Stimulated activated CD4-positive, alpha-beta T cell treated with anti-CD3 and anti-CD28 coated beads, TNF-alpha, amount 100 ng/mL, for 48 hours (primary cell): ENCODE results near the gene SERPINF2.
"Not testable (repeated sequence)": the region's sequence is repeated elsewhere in the genome, so short reads cannot be mapped to it uniquely, and the experiment has no call there.

ENCODE experiments used
- DNase-seq, 3 donors: peaks; one replicate each; pipeline ENCODE4 v3.0.0-alpha.2; 2020; ENCODE audit warnings: low read depth in 3 of 3

Gene SERPINF2

DNA sequence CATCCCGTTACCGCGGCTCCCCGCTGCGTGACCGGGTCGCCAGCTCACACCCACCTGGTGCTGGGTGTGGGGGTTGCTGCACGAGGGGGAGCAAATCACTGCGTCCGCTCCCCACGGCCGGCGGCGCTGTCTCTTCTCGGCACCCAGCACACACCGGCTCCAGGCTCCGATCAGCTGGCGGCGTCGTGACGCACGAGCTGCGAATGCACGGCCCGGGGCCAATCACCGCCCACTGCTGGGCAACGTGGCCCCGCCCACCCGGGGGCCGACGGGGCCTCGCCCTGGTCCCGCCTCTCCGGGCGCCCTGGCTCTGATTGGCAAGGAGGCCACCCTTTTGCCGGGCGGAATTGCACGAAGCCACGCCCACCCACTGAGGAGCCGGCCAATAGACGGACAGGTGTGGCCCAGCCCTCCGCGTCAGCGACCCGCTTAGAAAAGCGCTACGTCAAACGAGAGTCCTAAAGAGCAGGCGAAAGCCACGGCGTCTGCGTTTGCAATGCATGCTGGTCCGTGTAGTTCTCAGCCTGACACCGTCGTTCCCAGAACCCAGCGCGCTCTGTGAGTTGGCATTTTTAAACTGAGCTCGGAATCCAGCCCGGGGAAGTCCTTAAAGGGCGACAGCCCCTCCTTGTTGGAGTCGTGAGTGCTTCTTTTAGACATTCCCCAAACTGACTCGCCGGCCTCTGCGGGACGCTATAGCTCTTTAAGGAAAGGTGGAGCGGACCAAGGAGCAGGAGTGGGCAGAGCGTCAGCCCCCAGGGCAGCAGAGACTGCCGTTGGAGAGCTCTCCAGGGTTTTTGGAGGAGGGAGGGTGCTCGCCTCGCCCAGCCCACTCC lies 26.4 kb upstream of the SERPINF2 start:
- peak; percentile 100 for DNase-seq

GRCh38 chr17:1716912-1717695 lies 25.6 kb upstream of the SERPINF2 start:
- peak; percentile 71 to 84 (median 79) for DNase-seq

- no peak for DNase-seq
These were observed 24.1 kb upstream of the SERPINF2 start for GRCh38 chr17:1718362-1719165.

DNA sequence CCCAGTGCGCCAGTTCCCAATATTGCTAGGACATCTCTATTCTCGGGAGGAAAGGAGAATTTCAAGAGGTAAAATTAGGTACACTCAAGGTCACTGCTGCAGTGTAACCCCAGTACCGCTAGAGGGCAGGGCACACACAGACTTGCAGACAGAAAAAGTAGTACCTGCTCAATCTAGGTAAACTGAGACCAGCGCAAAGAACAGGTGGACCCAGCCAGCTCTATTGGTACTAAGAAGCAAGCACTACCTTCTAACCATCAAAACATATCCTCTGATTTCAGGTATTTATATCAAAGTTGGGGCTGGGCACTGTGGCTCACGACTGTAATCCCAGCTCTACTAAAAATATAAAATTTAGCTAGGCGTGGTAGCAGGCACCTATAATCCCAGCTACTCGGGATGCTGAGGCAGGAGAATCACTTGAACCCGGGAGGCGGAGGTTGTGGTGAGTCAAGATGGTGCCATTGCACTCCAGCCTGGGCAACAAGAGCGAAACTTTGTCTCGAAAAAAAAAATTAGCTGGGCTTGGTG lies 21.8 kb upstream of the SERPINF2 start:
- peak in 2 of 3 donors; percentile 37 to 61 for DNase-seq

DNA sequence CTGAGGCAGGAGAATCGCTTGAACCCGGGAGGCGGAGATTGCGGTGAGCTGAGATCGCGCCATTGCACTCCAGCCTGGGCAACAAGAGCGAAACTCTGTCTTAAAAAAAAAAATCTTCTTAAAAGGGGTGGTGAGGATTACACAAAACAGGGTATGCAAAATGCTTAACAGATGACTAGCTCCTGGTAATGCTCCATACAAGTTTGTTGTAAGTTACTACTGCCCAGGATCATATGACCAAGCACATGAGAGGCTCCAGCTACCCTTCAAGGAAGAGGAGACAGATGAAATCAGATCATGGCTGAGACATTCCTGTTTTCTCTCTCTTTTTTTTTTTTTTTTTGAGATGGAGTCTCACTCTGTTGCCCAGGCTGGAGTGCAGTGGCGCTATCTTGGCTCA lies 20.6 kb upstream of the SERPINF2 start:
- DNase-seq: not testable (repeated sequence)

DNA sequence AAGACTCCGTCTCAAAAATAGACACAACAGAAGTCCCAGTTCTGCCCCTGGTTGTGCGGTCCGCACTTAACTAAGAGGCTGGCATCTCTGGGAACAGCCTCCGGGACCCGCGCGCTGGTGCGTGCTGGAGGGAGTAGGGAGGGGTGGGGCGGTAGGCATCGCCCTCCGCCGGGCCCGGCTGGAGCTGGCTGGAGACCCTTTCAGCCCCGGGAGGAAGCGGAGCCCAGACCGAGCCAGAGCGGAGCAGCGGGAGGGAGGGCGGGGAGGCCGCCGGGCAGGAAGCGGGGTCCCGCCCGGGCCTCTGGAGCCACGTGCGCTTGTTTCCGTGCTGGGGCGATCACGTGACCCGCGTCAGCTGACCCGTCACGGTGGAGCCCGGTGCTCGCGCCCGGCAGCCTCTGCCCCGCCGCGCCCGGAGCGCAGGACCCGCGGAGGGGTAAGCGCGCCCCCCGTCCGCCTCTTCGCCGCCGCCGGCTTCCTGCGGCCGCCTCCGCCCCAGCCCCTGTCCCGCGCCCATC lies 18.3 kb upstream of the SERPINF2 start, which contains the start of gene WDR81:
WDR81 (plus strand) TSS at position 354 of the 518 bp plus-strand sequence. CDS start 256 bp downstream, outside the sequence.
- DNase-seq: peak; percentile 67 to 89 (median 75)

GRCh38 chr17:1724869-1725641 lies 17.6 kb upstream of the SERPINF2 start:
- DNase-seq: no peak

DNA sequence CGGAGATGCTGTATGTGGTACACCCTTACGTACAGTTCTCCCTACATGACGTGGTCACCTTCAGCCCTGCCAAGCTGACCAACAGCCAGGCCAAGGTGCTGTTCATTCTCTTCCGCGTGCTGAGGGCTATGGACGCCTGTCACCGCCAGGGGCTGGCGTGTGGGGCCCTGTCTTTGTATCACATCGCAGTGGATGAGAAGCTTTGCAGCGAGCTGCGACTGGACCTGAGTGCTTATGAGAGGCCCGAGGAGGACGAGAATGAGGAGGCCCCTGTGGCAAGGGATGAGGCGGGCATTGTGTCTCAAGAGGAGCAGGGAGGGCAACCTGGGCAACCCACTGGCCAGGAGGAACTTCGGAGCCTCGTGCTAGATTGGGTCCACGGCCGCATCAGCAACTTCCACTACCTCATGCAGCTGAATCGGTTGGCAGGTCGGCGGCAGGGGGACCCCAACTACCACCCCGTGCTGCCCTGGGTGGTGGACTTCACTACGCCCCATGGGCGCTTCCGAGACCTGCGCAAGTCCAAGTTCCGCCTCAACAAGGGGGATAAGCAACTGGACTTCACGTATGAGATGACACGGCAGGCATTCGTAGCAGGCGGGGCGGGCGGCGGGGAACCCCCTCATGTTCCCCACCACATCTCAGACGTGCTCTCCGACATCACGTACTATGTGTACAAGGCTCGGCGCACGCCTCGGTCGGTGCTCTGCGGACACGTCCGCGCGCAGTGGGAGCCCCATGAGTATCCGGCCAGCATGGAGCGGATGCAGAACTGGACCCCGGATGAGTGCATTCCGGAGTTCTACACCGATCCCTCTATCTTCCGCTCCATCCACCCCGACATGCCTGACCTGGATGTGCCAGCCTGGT lies 16.8 kb upstream of the SERPINF2 start:
- no peak for DNase-seq

DNA sequence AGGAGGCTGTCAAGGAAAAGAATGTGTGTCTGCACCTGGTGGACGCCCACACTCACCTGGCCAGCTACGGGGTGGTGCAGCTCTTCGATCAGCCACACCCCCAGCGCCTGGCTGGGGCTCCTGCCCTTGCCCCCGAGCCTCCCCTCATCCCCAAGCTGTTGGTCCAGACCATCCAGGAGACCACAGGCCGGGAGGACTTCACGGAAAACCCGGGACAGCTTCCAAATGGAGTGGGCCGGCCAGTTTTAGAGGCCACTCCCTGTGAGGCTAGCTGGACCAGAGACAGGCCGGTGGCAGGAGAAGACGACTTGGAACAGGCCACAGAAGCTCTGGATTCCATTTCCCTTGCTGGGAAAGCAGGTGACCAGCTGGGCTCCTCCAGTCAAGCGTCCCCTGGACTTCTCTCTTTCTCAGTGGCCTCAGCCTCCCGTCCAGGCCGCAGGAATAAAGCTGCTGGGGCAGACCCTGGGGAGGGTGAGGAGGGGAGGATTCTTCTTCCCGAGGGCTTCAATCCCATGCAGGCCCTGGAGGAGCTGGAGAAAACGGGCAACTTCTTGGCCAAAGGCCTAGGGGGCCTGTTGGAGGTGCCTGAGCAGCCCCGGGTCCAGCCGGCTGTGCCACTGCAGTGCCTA lies 15.9 kb upstream of the SERPINF2 start:
- DNase-seq: no peak

- no peak for DNase-seq
These were observed 15.3 kb upstream of the SERPINF2 start for GRCh38 chr17:1727258-1727789.

DNA sequence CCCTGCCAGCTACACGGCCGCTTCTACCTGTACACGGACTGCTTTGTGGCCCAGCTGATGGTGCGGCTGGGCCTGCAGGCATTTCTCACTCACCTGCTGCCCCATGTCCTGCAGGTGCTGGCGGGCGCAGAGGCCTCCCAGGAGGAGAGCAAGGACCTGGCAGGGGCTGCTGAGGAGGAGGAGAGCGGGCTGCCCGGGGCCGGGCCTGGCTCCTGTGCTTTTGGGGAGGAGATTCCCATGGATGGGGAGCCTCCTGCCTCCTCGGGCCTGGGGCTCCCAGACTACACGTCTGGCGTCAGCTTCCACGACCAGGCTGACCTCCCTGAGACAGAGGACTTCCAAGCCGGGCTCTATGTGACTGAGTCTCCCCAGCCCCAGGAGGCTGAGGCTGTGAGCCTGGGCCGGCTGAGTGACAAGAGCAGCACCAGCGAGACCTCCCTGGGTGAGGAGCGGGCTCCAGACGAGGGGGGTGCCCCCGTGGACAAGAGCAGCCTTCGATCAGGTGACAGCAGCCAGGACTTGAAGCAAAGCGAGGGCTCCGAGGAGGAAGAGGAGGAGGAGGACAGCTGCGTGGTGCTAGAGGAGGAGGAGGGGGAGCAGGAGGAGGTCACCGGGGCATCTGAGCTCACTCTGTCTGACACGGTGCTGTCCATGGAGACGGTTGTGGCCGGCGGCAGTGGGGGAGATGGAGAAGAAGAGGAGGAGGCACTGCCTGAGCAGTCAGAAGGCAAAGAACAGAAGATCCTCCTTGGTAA lies 14.6 kb upstream of the SERPINF2 start:
- DNase-seq: no peak

- no peak for DNase-seq
These were observed 12.7 kb upstream of the SERPINF2 start for GRCh38 chr17:1729966-1730325.

DNA sequence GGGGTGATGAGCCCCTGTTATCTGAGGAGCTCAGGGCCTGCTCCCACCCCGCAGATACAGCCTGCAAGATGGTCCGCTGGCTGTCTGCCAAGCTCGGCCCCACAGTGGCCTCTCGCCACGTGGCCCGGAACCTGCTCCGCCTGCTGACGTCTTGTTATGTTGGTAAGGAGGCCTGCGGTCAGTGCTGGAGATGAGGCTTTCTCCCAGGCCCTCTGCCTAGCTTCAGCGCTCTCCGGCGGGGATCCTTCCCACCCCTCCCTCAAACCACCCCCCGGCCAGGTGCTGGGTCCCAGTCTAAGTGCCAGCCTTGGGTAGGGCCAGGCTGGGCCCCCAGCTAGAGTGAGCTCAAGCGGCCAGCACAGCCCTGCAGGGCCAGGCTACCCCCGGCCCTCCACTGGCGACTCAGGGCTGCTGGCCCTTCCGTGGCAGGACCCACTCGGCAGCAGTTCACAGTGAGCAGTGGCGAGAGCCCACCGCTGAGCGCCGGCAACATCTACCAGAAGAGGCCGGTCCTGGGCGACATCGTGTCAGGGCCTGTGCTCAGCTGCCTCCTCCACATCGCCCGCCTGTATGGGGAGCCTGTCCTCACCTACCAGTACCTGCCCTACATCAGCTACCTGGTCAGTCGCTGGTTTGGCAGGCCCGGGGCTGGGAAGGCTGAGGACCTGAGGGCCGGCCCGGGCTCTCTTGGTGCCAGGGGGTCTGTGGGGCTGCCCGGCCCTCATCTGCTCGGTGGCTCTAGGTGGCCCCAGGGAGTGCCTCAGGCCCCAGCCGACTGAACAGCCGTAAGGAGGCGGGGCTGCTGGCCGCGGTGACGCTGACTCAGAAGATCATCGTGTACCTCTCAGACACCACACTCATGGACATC lies 12.1 kb upstream of the SERPINF2 start:
- no peak for DNase-seq

DNA sequence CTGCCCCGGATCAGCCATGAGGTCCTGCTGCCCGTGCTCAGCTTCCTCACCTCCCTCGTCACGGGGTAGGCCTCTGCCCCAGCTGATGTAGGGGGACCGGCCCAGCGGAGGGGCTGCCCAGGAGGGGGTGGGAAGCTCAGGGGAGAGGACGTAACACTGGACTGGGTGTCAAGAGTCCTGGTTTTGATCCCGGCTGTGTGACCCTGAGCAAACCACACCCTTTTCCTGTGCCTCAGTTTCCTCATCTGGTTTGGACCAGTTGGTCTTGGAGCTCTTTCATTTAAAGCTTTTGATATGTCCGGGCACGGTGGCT lies 11.5 kb upstream of the SERPINF2 start:
- no peak for DNase-seq

DNA sequence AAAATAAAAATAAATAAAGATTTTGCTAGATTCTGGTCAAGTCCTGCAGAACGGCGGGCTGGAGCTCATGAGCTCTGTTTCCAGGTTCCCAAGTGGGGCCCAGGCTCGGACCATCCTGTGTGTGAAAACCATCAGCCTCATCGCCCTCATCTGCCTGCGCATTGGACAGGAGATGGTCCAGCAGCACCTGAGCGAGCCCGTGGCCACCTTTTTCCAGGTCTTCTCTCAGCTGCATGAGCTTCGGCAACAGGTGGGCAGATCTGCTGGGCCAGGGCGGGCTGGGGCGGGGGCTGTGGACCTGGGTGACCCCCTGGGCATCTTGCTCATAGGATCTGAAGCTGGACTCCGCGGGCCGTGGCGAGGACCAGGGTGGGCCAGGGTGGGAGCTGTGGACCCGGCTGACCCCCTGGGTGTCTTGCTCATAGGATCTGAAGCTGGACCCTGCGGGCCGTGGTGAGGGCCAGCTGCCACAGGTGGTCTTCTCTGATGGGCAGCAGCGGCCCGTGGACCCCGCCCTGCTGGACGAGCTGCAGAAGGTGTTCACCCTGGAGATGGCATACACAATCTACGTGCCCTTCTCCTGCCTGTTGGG lies 10.3 kb upstream of the SERPINF2 start:
- DNase-seq: no peak

DNA sequence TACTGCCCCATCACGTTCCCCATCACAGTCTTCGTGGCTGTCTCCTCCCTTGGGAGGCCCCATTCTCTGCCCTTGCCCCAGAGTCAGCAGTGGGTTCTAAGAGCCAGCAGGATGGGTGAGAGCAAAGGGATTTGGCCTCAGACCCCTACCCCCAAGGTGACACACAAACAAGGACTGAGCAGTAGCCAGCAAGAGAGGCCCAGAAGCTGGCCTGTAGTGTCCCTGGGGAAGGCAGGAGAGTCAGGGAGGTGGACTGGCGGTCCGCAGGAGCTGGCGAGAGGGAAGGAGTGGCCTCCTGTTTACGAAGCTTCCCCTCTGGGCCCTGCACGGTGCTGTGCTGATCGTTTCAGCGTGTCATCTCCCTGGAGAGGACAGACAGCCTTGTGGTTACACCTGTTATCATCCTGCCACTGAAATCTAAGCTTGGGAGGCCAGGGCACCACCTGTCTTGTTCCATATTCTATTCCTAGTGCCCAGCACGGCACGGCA lies 9.8 kb upstream of the SERPINF2 start:
- no peak for DNase-seq

- no peak for DNase-seq
These were observed 8.9 kb upstream of the SERPINF2 start for GRCh38 chr17:1733759-1734158.
